Heart left ventricle (tissue), 13 donors: ENCODE measurements around the gene ARHGAP1.

Experiments used
- CTCF ChIP-seq, 12 donors: fragments of 200-600 bp; sonication (generic) in 4 of 12; IDR thresholded peaks; one replicate each; pipeline versions ENCODE4 v1.5.0 to v1.8.0; 2018 to 2022; ENCODE audit warnings: antibody characterized with exemption in 12 of 12, mild to moderate bottlenecking in 5 of 12
- POLR2A ChIP-seq, 2 donors: fragments of 450-650 bp; IDR thresholded peaks; one replicate each; pipeline ENCODE4 v1.6.1; 2017; ENCODE audit warnings: antibody characterized with exemption in 2 of 2, mild to moderate bottlenecking in 2 of 2, moderate library complexity in 2 of 2
- donor health status: ischemic (EF 13 %, LVEDD 7.1; RV severe dilation, severe dysfunction).
- donor health status: DM: no; HTN: yes; CAD: no.
- donor health status: DM: no; HTN: no; CAD: no.
- donor health status: ischemic (EF 25% LVEDD 6.9; RV normal size, moderate dysfunction).
- donor health status: ischemic (EF 25% LVEDD 5.7; RV mildly dilated, moderate dysfunction).
- donor health status: ischemic (EF 35%, LVEDD 5.7; RV mildly dilated, moderate dysfunction).
- donor health status: nonischemic (EF 11% LVEDD 7.7; RV severe dilation, severe dysfunction).
- donor health status: DM: yes; HTN: yes; CAD: no.
- donor health status: PGD.
- donor health status: ischemic (EF 29% LVEDD 5.4; RV normal size, mild dysfunction).
- donor health status: nonischemic (EF 23%, LVEDD 6.1; RV moderate dilation, normal function).

- TF ChIP-seq CTCF (IDR thresholded peaks at IDR 0.05) (no peak), POLR2A (IDR thresholded peaks at IDR 0.05) (no peak)
Measured at GRCh38 chr11:46661836-46662235, 38.6 kb downstream of the ARHGAP1 start.
